GM12878 (cell line): Measurements from ENCODE around the gene LRBA. TPM values are rescaled to one million over a fixed set of nuclear protein-coding genes. Genes with fewer than 3 reads are reported as not detected.

Experiments used
- ATAC-seq: fragments of 200-7000 bp; cut with Tn5 transposase; 3 replicates; pipeline ENCODE4 v1.9.1; 2020; ENCODE audit warnings: mild to moderate bottlenecking, moderate library complexity
- BruUV-seq: library from RNA; stranded (reverse); fragments of 400-500 nt; replicated peaks from 2 replicates; lab custom pipeline; 2021; lab: Mats Ljungman, UMichigan
- CTCF ChIA-PET: fragments of 300-600 bp; sonication (Branson Sonifier 250); formaldehyde crosslinking; extraction: SDS; loops from one replicate; lab custom pipeline; 2021; ENCODE audit warnings: inconsistent platforms; lab: Yijun Ruan, JAX
- POLR2A ChIA-PET: fragments of 350-600 bp; formaldehyde crosslinking; extraction: SDS; loops from one replicate; lab custom pipeline; 2021; ENCODE audit warnings: inconsistent platforms; lab: Charles Lee
- RAD21 ChIA-PET: fragments of 300-600 bp; sonication (Branson Sonifier 250); formaldehyde crosslinking; loops from one replicate; lab custom pipeline; 2023; ENCODE audit warnings: antibody characterized with exemption; ENCODE audit not compliant: unreplicated experiment; lab: Charles Lee
- SMC1A ChIA-PET: fragments of 300-600 bp; sonication (Branson Sonifier 250); formaldehyde crosslinking; loops from one replicate; lab custom pipeline; 2023; ENCODE audit not compliant: unreplicated experiment, uncharacterized antibody; lab: Charles Lee
- DNase-seq: peaks from one replicate; pipeline ENCODE4 v3.0.0-alpha.2; 2011; ENCODE audit warnings: low read depth, low spot score
- FAIRE-seq: peaks from 3 replicates; lab custom pipeline; 2011; peaks lifted over from hg19 to GRCh38; lab: Jason Lieb, UNC
- H2AFZ ChIP-seq: 2 replicates; pipeline ENCODE4 v1.6.0; 2011; ENCODE audit warnings: low read depth, low read length, control low read depth; ENCODE audit not compliant: control insufficient read depth
- H3K27ac ChIP-seq: 2 replicates; pipeline ENCODE4 v1.5.1; 2011; ENCODE audit warnings: control low read depth; ENCODE audit not compliant: control insufficient read depth, insufficient read depth
- H3K27me3 ChIP-seq, 2 experiments: replicated peaks in 1 of 2; 2 replicates each; pipeline versions ENCODE4 v1.6.0 to v1.6.1; 2011; ENCODE audit warnings: low read length in 1 of 2; ENCODE audit not compliant: control insufficient read depth in 2 of 2, insufficient read depth in 2 of 2
- H3K36me3 ChIP-seq, 2 experiments: 2 replicates each; pipeline ENCODE4 v1.5.1; 2011; ENCODE audit warnings: low read length in 1 of 2; ENCODE audit not compliant: control insufficient read depth in 2 of 2, insufficient read depth in 2 of 2
- H3K4me1 ChIP-seq: 2 replicates; pipeline ENCODE4 v1.6.1; 2011; ENCODE audit warnings: mild to moderate bottlenecking, low read length, moderate library complexity, mixed read lengths; ENCODE audit not compliant: control insufficient read depth, insufficient read depth
- H3K4me2 ChIP-seq: 2 replicates; pipeline ENCODE4 v1.6.0; 2011; ENCODE audit warnings: control low read depth; ENCODE audit not compliant: control insufficient read depth, insufficient read depth
- H3K4me3 ChIP-seq: fragments of 200-600 bp; sonication (generic); 2 replicates; pipeline ENCODE4 v1.5.1; 2016
- H3K79me2 ChIP-seq: 2 replicates; pipeline ENCODE4 v1.6.0; 2011; ENCODE audit warnings: low read length; ENCODE audit not compliant: control insufficient read depth, insufficient read depth
- H3K9ac ChIP-seq: 2 replicates; pipeline ENCODE4 v1.8.0; 2011; ENCODE audit warnings: low read length, control low read depth, mixed read lengths; ENCODE audit not compliant: control insufficient read depth, insufficient read depth
- H3K9me3 ChIP-seq: replicated peaks from 3 replicates; pipeline ENCODE4 v1.5.1; 2011; ENCODE audit warnings: mild to moderate bottlenecking, low read length; ENCODE audit not compliant: control insufficient read depth, insufficient read depth
- H4K20me1 ChIP-seq: 2 replicates; pipeline ENCODE4 v1.6.0; 2011; ENCODE audit not compliant: control insufficient read depth, insufficient read depth
- BMI1 ChIP-seq: fragments of 450-650 bp; IDR thresholded peaks from 2 replicates; pipeline ENCODE4 v1.6.1; 2016; ENCODE audit warnings: mild to moderate bottlenecking, moderate library complexity, borderline replicate concordance
- CBX3 ChIP-seq: fragments of 200-600 bp; sonication (generic); IDR thresholded peaks from 2 replicates; pipeline ENCODE4 v1.6.1; 2016; ENCODE audit warnings: low read depth, borderline replicate concordance
- FOS ChIP-seq: IDR thresholded peaks from 3 replicates; pipeline ENCODE4 v1.6.1; 2011; ENCODE audit warnings: borderline replicate concordance; ENCODE audit not compliant: insufficient read length; ENCODE audit errors: extremely low read depth
- JUNB ChIP-seq: IDR thresholded peaks from 2 replicates; pipeline ENCODE4 v1.6.1; 2016; ENCODE audit warnings: antibody characterized with exemption, mild to moderate bottlenecking
- PKNOX1 ChIP-seq: fragments of 450-650 bp; IDR thresholded peaks from 2 replicates; pipeline ENCODE4 v1.6.1; 2016; ENCODE audit warnings: mild to moderate bottlenecking
- POLR2AphosphoS2 ChIP-seq: IDR thresholded peaks from 2 replicates; pipeline ENCODE4 v1.6.1; 2011; ENCODE audit warnings: low read depth, mild to moderate bottlenecking, low read length, improper control_type of control experiment, moderate library complexity
- ZBTB33 ChIP-seq: fragments of 450-650 bp; IDR thresholded peaks from 2 replicates; pipeline ENCODE4 v1.6.1; 2017; ENCODE audit warnings: mild to moderate bottlenecking
- ZBTB4 ChIP-seq: fragments of 450-650 bp; formaldehyde crosslinking; IDR thresholded peaks from 2 replicates; pipeline ENCODE4 v1.4.0; 2022; ENCODE audit warnings: mild to moderate bottlenecking, moderate library complexity
- ZNF207 ChIP-seq: fragments of 450-650 bp; IDR thresholded peaks from 2 replicates; pipeline ENCODE4 v1.6.1; 2014; ENCODE audit warnings: antibody characterized with exemption, mild to moderate bottlenecking, borderline replicate concordance
- ZZZ3 ChIP-seq: IDR thresholded peaks from 2 replicates; pipeline ENCODE4 v1.6.1; 2011; ENCODE audit warnings: low read depth; ENCODE audit not compliant: control insufficient read depth, insufficient read length
- in situ Hi-C: fragments of 300-500 bp; cut with MboI; formaldehyde crosslinking; loops from 9 replicates; pipeline ENCODE4 v1.14.3; 2018; ENCODE audit warnings: mixed read lengths
- intact Hi-C: fragments of 100-400 bp; cut with micrococcal nuclease; formaldehyde crosslinking; loops from one replicate; pipeline ENCODE4 v1.14.2; 2022; ENCODE audit not compliant: unreplicated experiment
- polyA plus RNA-seq, 11 experiments: library from polyadenylated mRNA; depleted of rRNA in 4 of 11; unstranded in 6 of 11; stranded (reverse) in 5 of 11; fragments of >200 nt; fragmentation: Nextera tagmentation in 4 of 11; fragmentation: Illumina TruSeq in 1 of 11; extraction: Ambion mirVana in 4 of 11; extraction: Trizol in 1 of 11; gene quantifications; 1 replicate in 1 of 11; 2 replicates in 10 of 11; pipeline versions ENCODE4 v1.2.1 to v1.2.3, GENCODE V29; 2011 to 2016; ENCODE audit warnings: inconsistent platforms in 2 of 11, missing spikeins in 2 of 11, low read depth in 1 of 11
- total RNA-seq, 4 experiments: library from RNA; depleted of rRNA in 3 of 4; stranded (reverse); fragments of >200 nt in 3 of 4; fragmentation: Illumina TruSeq in 1 of 4; extraction: Trizol in 1 of 4; gene quantifications; 2 replicates each; pipeline versions ENCODE4 v1.2.1 to v1.2.3, GENCODE V29; 2013 to 2021

The LRBA gene
- total and polyA plus RNA-seq, 10 of the 15 experiments (the other 5 are each of a cell fraction or from before 2014, with no cell fraction given): 20.3 to 93.4 (median 55.0) TPM

- TF ChIP-seq ZBTB4 (CRISPR knock-in tag) (no peak), ZZZ3 (no peak), ZNF207 (no peak), PKNOX1 (no peak), ZBTB33 (no peak), CBX3 (no peak)
These were observed 517.5 kb downstream of the LRBA start (continued) for GRCh38 chr4:150497612-150498011.

GRCh38 chr4:150495550-150495949 lies 519.5 kb downstream of the LRBA start:
- Histone ChIP-seq H3K9me3 (no peaks in the 10 kb centered on the region), H3K27ac (no peak overlapping the region), H3K9ac (no peak overlapping the region), H2AFZ (no peak overlapping the region), H4K20me1 (no peaks in the 10 kb centered on the region), H3K4me2 (no peak overlapping the region), H3K79me2 (no peaks in the 10 kb centered on the region), H3K27me3 (no peaks in the 10 kb centered on the region), H3K36me3 (no peaks in the 10 kb centered on the region), H3K4me3 (no peak overlapping the region), H3K4me1 (no peaks in the 10 kb centered on the region)
- ChIA-PET CTCF (interaction anchor here (0.7 to 1.0 kb wide), 2 partner anchors 77 to 198 kb away, joined by 3 read pairs; no protein-coding TSS in a partner anchor), SMC1A (interaction anchor here (0.6 to 1.4 kb wide), 2 partner anchors 10 to 184 kb away, joined by 3 to 4 read pairs; no protein-coding TSS in a partner anchor), RAD21 (no interaction called here), POLR2A (no interaction called here)
- BruUV-seq: no TSS peak
- no peak for DNase-seq
- peak; percentile 73 for ATAC-seq
- in situ Hi-C loops: no loop called here
- TF ChIP-seq BMI1 (peak; percentile 79), POLR2AphosphoS2 (no peak), JUNB (no peak), FOS (no peak)
- FAIRE-seq: no peak
- intact Hi-C loops: no loop called here
